Transverse colon (tissue), 4 donors: ENCODE results near the gene CBL. TPM values are rescaled to one million over a fixed set of nuclear protein-coding genes. Genes with fewer than 3 reads are reported as not detected.

Source experiments
- DNase-seq: peaks from one replicate; pipeline ENCODE4 v3.0.0-alpha.2; 2019
- H3K27ac ChIP-seq, 4 donors: fragments of 200-600 bp; sonication (generic); 2 replicates each; pipeline ENCODE4 v1.5.1; 2016 to 2018; ENCODE audit warnings: inconsistent platforms in 4 of 4
- H3K27me3 ChIP-seq: fragments of 200-600 bp; sonication (generic); 2 replicates; pipeline ENCODE4 v1.5.1; 2017; ENCODE audit warnings: inconsistent platforms
- H3K36me3 ChIP-seq, 4 donors: fragments of 200-600 bp; sonication (generic); 2 replicates each; pipeline ENCODE4 v1.5.1; 2017 to 2019; ENCODE audit warnings: inconsistent platforms in 4 of 4
- H3K4me1 ChIP-seq, 4 donors: fragments of 200-600 bp; sonication (generic); 2 replicates each; pipeline ENCODE4 v1.5.1; 2017 to 2020; ENCODE audit warnings: inconsistent platforms in 4 of 4
- H3K4me3 ChIP-seq, 4 donors: fragments of 200-600 bp; sonication (generic); 1 replicate in 1 of 4; 2 replicates in 3 of 4; pipeline versions ENCODE4 v1.5.1 to v1.6.1; 2017 to 2019; ENCODE audit warnings: inconsistent platforms in 4 of 4
- H3K9me3 ChIP-seq, 2 donors: fragments of 200-600 bp; sonication (generic); 2 replicates each; pipeline ENCODE4 v1.5.1; 2017 to 2019; ENCODE audit warnings: inconsistent platforms in 2 of 2
- CTCF ChIP-seq, 5 experiments: fragments of 200-600 bp in 3 of 5; fragments of 450-650 bp in 2 of 5; sonication (generic) in 3 of 5; IDR thresholded peaks; 1 replicate in 2 of 5; 2 replicates in 3 of 5; pipeline ENCODE4 v1.5.1; 2016 to 2017; ENCODE audit warnings: antibody characterized with exemption in 5 of 5, inconsistent platforms in 3 of 5, mild to moderate bottlenecking in 2 of 5, moderate library complexity in 1 of 5
- EP300 ChIP-seq: sonication (generic); formaldehyde crosslinking; IDR thresholded peaks from one replicate; pipeline ENCODE4 v1.6.1; 2017; ENCODE audit warnings: antibody characterized with exemption, low read depth
- POLR2A ChIP-seq: fragments of 450-650 bp; IDR thresholded peaks from one replicate; pipeline ENCODE4 v1.6.1; 2016; ENCODE audit warnings: antibody characterized with exemption, mild to moderate bottlenecking, moderate library complexity
- POLR2AphosphoS5 ChIP-seq, 3 donors: sonication (generic); formaldehyde crosslinking; IDR thresholded peaks; one replicate each; pipeline ENCODE4 v1.6.1; 2016; ENCODE audit warnings: antibody characterized with exemption in 3 of 3
- WGBS, 2 donors: methylation state at CpG; one replicate each; pipeline ENCODE4 v1.1.5; 2018; ENCODE audit warnings: low coverage in 1 of 2; 5-methylcytosine and 5-hydroxymethylcytosine counted together
- in situ Hi-C, 4 donors: fragments of 200-750 bp; cut with MboI; loops; one replicate each; pipeline versions ENCODE4 v1.15.0 to v1.15.1; 2017; ENCODE audit warnings: low sequenced_read_pairs in 3 of 4, low pct_ligation_motif_present in 1 of 4, low pct_unique_long_range_greater_than_20kb in 1 of 4
- intact Hi-C: fragments of 100-400 bp; cut with DNase I; formaldehyde crosslinking; loops from one replicate; pipeline ENCODE4 v1.15.1; 2023; ENCODE audit warnings: low total_unique reads
- total RNA-seq, 4 donors: library from RNA; depleted of rRNA; stranded (reverse); fragments of >200 nt; gene quantifications; one replicate each; pipeline ENCODE4 v1.1.0, GENCODE V29; 2016

The CBL gene
- total RNA-seq, 4 donors from 2014 or later, result 6.8 to 18.7 (median 12.4) TPM

DNA sequence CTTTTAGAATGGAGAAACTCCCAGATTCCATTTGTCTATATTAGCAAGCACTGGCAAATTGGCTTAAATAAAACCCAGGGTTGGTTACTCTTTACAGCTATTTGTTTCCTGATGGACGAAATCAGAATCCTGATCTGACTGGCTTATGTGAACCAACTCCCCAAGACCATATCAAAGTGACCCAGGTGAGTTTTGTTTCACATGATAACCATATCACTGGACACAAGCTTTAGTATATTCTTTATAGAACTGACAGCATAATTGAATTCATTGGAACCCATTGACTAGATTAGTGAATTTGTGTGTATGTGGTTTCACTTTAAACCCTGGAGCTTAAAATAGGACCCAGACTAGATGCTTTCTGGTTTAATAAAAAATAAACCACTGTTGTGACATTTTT lies 71.5 kb downstream of the CBL start:
- in situ Hi-C loops, result no loop called here
- no peak overlapping the region for H3K27ac ChIP-seq
- H3K36me3 ChIP-seq, result peaks cover 0 to 45% (median 22%) of the 10 kb centered on the region in 4 donors
- WGBS, 2 donors, result 80 to 86% methylated on average over 1 of the region's 1 CpG
- intact Hi-C loops, result no loop called here
- H3K9me3 ChIP-seq, result no peaks in the 10 kb centered on the region
- no peaks in the 10 kb centered on the region for H3K27me3 ChIP-seq
- DNase-seq, result no peak
- H3K4me3 ChIP-seq, result no peak overlapping the region
- H3K4me1 ChIP-seq, result no peaks in the 10 kb centered on the region
- no peak for TF ChIP-seq CTCF (IDR thresholded peaks at IDR 0.05)
- TF ChIP-seq POLR2AphosphoS5 (IDR thresholded peaks at IDR 0.05), result no peak
- no peak for TF ChIP-seq POLR2A
- no peak for TF ChIP-seq EP300

DNA sequence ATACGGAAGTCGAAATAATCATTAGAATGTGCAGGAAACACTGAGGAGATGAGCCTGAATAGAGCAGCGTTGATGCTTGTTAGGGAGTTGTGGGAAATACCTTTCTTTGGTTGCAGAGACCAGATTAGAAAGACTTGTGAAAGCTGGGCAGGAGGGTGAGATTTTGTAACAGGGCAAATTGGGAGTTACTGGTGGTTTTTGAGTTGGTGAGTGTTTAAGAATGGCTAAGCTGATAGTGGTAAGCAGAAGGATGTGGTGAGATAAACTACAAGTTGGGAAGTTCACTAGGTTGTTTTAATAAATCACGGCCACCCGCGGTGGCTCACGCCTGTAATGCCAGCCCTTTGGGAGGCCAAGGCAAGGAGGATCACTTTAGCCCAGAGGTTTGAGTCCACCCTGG lies 76.4 kb downstream of the CBL start:
- intact Hi-C loops (loop anchor here (10.0 kb wide), 1 partner anchor 68 kb away; no protein-coding TSS in a partner anchor), in situ Hi-C loops (no loop called here)
- 81 to 82% methylated on average over 6 to 7 of the region's 7 CpGs for WGBS, 2 donors

GRCh38 chr11:119284344-119285157 lies 78.4 kb downstream of the CBL start:
- in situ Hi-C loops (no loop called here), intact Hi-C loops (loop anchor here (10.0 kb wide), 1 partner anchor 70 kb away; no protein-coding TSS in a partner anchor)
- Histone ChIP-seq H3K27me3 (no peaks in the 10 kb centered on the region), H3K27ac (no peak overlapping the region), H3K4me3 (no peak overlapping the region), H3K36me3 (peaks cover 0 to 29% (median 12%) of the 10 kb centered on the region in 4 donors), H3K9me3 (no peaks in the 10 kb centered on the region), H3K4me1 (peaks cover 0 to 8% (median 2%) of the 10 kb centered on the region in 4 donors)
- DNase-seq, result no peak
- TF ChIP-seq POLR2AphosphoS5 (IDR thresholded peaks at IDR 0.05), result no peak
- peak; percentile 25 to 40 (median 37) for TF ChIP-seq CTCF (IDR thresholded peaks at IDR 0.05)
- TF ChIP-seq EP300, result no peak
- TF ChIP-seq POLR2A, result no peak
- WGBS, 2 donors, result 65 to 68% methylated on average over 9 of the region's 9 CpGs

More for the DNA sequence above, 76.4 kb downstream of the CBL start:
- TF ChIP-seq CTCF (IDR thresholded peaks at IDR 0.05) (no peak), POLR2AphosphoS5 (IDR thresholded peaks at IDR 0.05) (no peak), POLR2A (no peak), EP300 (no peak)
- Histone ChIP-seq H3K4me3 (no peak overlapping the region), H3K27ac (no peak overlapping the region), H3K27me3 (no peaks in the 10 kb centered on the region), H3K4me1 (peaks cover 0 to 8% (median 2%) of the 10 kb centered on the region in 4 donors), H3K36me3 (peaks cover 0 to 38% (median 10%) of the 10 kb centered on the region in 4 donors), H3K9me3 (no peaks in the 10 kb centered on the region)
- DNase-seq, result no peak

GRCh38 chr11:119285431-119285830 lies 79.3 kb downstream of the CBL start:
- no peak for DNase-seq
- Histone ChIP-seq H3K9me3 (no peaks in the 10 kb centered on the region), H3K36me3 (peaks cover 0 to 32% (median 14%) of the 10 kb centered on the region in 4 donors), H3K4me1 (peaks cover 0 to 8% (median 2%) of the 10 kb centered on the region in 4 donors), H3K27me3 (no peaks in the 10 kb centered on the region), H3K27ac (no peak overlapping the region), H3K4me3 (no peak overlapping the region)
- intact Hi-C loops (loop anchor here (10.0 kb wide), 1 partner anchor 71 kb away; no protein-coding TSS in a partner anchor), in situ Hi-C loops (no loop called here)
- 97% methylated on average over 9 of the region's 9 CpGs; no CpG with 5 or more reads in 1 of the 2 donors for WGBS, 2 donors
- TF ChIP-seq CTCF (IDR thresholded peaks at IDR 0.05) (no peak), EP300 (no peak), POLR2A (no peak), POLR2AphosphoS5 (IDR thresholded peaks at IDR 0.05) (no peak)
